Ishikawa (cell line): ENCODE results near the gene SQSTM1.

Experiments used
- CREB1 ChIP-seq: IDR thresholded peaks from 2 replicates; pipeline ENCODE4 v1.6.1; 2012; ENCODE audit warnings: low read depth
- EGR1 ChIP-seq: IDR thresholded peaks from 2 replicates; pipeline ENCODE4 v1.6.1; 2012
- EP300 ChIP-seq: IDR thresholded peaks from 2 replicates; pipeline ENCODE4 v1.6.1; 2012; ENCODE audit warnings: borderline replicate concordance
- MAX ChIP-seq: IDR thresholded peaks from 2 replicates; pipeline ENCODE4 v1.6.1; 2012
- NFIC ChIP-seq: IDR thresholded peaks from 2 replicates; pipeline ENCODE4 v1.6.1; 2012
- RAD21 ChIP-seq: IDR thresholded peaks from 2 replicates; pipeline ENCODE4 v1.6.1; 2012; ENCODE audit warnings: low read depth
- REST ChIP-seq: IDR thresholded peaks from 2 replicates; pipeline ENCODE4 v1.6.1; 2012; ENCODE audit warnings: low read depth, mild to moderate bottlenecking
- TAF1 ChIP-seq: IDR thresholded peaks from 2 replicates; pipeline ENCODE4 v1.6.1; 2012; ENCODE audit warnings: low read depth, mild to moderate bottlenecking
- TCF12 ChIP-seq: IDR thresholded peaks from 2 replicates; pipeline ENCODE4 v1.6.1; 2012; ENCODE audit warnings: low read depth
- ZBTB7A ChIP-seq: IDR thresholded peaks from 2 replicates; pipeline ENCODE4 v1.6.1; 2012; ENCODE audit warnings: low read depth

GRCh38 chr5:179817470-179817840, 3.2 kb upstream of the SQSTM1 start:
- TF ChIP-seq EP300 (no peak), ZBTB7A (no peak), RAD21 (no peak), MAX (no peak), CREB1 (no peak), TCF12 (no peak), TAF1 (no peak), REST (no peak), NFIC (no peak), EGR1 (no peak)
